M059J (cell line): Measurements from ENCODE around the gene DMD. TPM values are rescaled to one million over a fixed set of nuclear protein-coding genes. Genes with fewer than 3 reads are reported as not detected.

ENCODE experiments used
- DNase-seq: peaks from one replicate; pipeline ENCODE4 v3.0.0-alpha.2; 2012; ENCODE audit warnings: low read depth
- total RNA-seq: library from RNA; depleted of rRNA; stranded (reverse); fragments of >200 nt; shearing (Covaris generic); gene quantifications from 2 replicates; pipeline ENCODE4 v1.2.3, GENCODE V29; 2014

The DMD gene
- total RNA-seq, 1 experiment from 2014 or later, result 1.1 TPM

DNA sequence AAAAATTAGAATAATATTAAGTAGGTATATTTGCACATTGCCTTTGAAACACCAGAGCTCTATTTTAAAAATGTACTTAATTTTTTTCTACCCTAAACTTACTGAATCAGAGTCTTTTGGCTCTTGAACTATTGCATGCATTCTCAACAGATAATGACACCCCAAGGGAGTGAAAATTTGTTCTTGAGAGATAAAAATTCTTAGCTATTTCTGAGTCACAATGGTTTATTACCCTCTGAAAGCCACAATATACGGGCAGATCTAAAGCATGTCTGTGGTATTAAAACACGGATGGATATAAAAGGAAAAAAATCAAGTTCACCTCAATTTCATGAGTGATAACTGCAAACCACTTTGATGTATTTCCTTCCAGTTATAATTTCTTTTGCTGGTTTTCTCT lies 1503.2 kb downstream of the DMD start:
- peak; percentile 9 for DNase-seq

DNA sequence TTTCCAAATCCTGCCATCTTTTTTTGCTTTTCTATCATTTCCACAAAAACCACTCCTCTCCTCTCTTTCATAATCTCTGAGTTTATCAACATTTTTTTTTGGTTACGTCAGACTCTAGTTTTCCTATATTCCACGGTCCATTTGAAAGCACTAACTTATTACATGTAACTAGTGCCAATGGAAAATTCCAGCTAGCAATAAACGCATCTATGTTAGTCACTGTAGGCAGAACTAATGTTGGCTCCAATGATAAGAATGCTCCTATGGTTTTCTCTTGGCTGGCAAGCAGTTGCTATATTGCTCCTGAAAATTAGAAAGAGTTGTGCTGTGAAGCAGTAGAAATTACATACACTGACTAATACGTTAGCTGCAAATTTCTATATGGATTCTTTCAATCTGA lies 1504.9 kb downstream of the DMD start:
- DNase-seq, result peak; percentile 25

DNA sequence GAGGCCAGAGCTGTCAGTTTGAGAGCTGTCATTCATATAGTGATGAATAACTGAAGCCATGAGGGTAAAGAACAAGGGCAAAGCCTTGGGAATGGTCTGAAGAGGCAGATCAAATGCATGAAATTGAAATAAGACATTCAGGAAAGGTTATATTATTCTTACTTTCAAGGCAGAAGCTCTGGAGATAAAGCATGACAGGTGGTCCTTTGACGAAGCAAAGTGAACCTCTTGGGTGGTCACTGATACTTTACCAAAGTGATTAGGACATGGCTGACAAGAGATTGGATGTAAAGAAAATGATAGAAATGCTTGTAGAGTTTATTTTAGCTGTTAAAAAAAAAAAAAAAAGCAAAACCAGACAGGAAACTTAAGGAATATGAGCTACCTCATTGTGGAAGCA lies 1505.5 kb downstream of the DMD start:
- DNase-seq, result no peak

DNA sequence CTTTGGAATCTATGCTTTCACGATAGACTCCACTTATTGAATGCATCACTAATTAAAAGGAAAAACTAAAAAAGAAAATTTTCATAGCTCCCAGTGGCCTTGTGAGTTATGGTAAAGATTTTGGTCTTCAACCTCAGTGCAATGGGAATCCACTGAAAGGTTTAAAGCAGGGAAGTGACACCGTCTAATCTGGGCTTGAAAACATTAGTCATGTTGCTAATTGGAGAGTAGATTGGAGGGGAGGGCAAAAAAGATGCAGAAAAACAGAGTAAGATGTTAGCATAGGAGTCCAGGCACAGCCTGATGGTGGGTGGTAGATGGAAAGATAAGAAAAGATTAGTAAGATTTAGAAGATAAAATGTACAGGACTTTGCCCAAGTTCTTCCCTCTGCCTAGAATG lies 1506.4 kb downstream of the DMD start:
- no peak for DNase-seq

DNA sequence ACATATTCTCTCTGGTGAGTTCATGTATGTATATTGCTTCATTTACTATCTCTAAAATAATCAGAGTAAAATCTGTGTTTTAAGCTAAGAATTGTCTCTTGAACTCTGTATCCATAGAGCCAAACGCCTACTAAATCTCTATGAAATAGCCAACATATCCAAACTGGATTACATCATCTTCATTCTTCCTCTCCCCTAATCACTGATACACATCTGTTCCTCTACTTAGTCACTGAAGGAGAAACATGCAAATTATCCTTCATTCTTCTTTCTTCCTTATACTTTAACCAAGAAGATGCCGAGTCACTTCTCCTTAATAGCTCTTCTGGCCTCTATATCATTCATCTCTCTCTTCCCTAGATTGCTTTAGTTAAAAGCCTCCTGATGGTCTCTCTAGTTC lies 1509.1 kb downstream of the DMD start:
- no peak for DNase-seq

DNA sequence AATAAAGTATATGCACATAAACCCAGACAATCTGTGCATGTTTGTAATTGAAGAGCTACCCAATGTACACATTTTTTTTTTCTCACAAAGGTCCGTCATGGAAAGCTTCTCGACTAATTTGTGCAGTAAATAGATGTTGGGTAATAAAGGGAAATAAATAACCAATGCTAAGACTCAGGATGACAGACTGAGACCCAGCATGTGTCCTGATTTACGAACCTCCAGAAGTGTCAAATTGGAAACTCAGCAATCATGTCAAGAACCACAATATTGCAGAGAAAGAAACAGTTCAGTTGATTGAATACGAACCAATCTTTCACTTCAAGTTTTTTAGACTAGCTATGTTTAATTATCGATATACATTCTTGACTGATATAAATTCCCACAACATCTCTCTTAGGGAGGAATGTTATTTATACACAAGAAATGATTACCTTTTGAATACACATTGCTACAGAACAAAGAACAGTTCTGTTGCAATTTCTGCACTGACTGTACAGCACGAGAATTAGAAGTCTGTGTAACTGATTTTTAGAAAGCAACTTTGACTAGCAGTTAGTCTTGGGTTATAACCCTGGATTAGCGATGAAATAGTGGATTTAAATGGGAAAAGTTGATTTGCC lies 1513.9 kb downstream of the DMD start:
- DNase-seq, result no peak

DNA sequence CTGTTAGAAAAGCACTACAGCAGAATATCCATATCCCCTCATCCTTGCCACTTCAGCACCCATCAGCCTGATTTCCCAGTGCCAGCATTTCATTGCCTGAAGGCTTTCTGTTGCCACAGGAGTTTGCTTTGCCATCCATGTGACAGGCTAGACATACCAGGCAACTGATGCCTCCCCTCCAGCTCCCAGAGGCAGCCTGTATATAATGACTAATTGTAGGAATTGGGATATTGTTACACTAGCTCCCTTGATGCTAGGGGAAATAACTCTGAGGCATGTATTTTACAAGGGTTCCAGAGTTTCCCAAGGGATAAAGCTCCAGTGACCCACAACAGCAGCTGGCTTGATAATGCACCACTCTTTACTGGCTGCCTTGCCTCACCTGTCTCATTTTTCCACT lies 1531.5 kb downstream of the DMD start:
- DNase-seq, result peak; percentile 19

DNA sequence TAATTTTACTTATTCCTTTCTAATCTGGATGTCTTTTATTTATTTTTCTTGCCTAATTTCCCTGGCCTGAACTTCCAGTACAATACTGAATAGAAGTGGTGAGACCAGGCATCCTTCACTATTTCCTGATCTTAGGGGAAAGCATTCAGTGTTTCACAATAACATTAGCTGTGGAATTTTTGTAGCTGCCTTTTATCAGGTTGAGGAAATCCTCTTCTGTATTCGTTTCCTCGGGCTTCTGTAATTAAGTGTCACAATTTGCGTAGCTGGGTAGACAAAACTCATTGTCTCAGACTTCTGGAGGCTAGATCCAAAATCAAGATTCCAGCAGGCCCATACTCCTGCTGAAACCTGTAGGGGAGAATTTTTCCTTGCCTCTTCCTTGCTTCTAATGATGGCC lies 1541.1 kb downstream of the DMD start:
- no peak for DNase-seq

DNA sequence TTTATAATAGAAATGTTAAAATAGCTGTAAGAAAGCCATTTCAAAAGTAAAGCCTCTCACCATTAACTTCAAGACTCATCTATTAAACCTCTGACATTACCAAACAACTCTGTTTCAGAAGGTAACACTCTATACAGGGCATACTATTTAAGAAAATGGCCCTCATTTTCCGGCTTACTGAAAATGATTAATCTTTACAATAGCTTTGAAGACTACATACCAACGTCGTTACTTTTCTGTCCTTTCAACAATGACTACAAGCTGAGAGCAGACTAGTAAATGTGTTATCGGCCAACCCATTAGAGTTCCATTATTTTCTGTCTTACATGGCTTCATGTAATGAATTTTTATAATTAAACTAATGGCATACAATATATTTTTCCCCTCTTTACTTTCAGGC lies 1545.9 kb downstream of the DMD start:
- no peak for DNase-seq

DNA sequence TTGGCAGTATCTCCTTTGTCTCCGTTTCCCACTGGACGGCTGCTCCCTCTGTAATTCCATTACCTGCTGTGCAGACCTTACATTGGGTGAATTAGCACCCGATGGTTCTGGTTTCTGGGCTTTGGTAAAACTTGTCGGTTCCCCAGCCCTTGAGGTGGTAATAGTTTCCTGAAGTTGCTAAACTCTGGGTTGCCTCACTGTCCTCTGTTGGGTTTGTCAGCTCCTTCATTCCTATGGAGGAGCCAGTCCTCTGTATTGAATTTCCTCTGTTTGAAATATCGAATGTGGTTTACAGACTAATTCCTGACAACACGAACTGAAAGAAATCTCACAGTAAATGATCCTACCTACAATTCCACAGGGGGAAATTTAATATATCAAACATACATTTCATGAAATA lies 1548.2 kb downstream of the DMD start:
- DNase-seq, result no peak

DNA sequence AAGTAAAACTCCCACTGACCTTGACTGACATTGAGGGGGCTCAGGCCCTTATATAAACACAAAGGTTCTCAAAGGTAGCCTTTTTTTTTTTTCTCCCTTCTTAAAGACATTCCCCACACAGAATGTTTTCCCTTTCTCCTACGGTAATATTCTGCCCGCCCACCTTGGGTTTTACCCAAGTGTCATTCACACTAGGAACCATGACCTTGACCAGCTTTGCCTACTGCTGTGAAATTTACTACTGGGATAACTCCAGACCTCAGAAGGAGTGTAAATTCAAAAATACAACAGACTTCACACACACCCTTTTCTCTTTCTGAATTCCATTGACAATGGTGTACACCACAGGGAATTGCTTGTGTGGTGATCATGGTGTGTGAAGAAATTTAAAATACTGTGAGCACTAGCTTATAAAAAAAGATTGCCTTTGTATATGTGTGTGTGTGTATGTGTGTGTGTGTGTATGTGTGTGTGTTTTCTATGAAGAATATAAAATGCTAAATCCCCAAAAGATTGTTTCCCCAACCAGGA lies 1550.0 kb downstream of the DMD start:
- no peak for DNase-seq

DNA sequence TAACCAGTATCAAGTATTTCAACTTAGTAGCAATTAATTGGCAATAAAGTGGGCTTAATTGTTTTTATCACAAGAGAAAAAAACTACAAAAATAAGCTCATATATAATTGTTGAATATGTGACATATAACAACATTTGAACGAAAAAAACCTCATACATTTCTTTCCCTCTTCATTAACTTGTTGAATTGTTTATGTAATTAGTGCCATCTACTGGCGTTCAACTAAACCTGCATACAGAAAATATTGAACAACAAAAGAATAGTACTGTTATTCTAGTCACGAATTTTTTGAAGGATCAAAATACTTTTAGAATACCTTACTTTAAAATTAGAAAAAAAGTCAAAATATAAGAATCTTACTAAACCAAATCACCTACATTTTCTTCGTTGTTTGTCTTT lies 1553.0 kb downstream of the DMD start:
- peak; percentile 30 for DNase-seq

DNA sequence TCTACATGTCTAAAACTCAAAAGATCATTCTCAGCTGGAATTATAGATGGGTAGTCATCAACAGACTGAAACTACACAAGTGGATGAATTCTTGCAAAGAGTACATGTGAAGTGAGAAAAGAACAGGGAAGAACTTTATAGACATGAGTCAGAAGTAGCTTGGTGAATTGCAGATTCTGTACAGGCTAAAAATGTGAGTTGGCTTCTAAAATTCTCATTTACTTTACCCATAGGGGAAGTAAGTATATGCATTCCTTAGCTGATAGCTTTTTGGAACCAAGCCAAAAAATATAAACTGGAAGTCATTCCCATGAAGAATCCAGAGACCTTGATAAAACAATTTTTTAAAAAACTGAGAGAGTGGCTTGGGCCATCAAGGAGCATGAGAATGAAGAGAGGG lies 1555.3 kb downstream of the DMD start:
- peak; percentile 5 for DNase-seq

DNA sequence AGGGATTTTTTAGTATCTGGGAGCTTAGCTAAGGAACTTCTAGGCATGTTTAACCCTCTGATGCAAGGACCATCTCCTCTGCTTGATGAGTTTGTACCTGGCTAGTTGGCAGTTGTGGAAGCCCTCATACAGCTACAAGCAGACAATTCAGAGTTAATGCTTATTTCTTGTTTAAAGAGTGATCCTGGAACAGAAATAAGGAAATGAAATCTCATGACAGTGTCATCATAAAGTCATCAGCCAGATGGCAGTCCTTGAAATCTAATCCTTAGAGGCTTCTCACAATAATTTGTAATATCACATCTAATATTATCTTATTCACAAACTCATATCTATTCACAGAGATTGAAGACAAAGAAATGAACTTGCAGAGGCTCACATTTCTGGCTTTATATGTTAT lies 1557.9 kb downstream of the DMD start:
- no peak for DNase-seq

DNA sequence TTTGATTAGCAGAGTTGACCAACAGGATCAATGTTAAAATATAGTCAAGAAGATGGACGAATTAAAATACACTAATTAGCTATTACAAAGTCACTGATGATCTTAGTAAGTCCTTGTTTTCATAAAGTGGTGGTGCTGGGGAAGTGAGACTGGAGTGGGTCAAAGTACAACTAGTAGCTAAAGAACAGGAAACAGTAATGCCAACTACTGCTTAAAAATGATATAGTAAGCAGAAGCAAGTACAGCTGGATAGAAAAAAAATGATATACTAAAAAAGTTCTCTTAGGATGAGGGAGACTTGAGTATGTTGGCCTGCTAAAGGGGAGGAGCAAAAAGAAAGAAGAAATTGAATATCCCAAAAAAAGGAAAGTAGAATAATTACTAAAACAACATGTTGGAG lies 1558.7 kb downstream of the DMD start:
- DNase-seq, result no peak

DNA sequence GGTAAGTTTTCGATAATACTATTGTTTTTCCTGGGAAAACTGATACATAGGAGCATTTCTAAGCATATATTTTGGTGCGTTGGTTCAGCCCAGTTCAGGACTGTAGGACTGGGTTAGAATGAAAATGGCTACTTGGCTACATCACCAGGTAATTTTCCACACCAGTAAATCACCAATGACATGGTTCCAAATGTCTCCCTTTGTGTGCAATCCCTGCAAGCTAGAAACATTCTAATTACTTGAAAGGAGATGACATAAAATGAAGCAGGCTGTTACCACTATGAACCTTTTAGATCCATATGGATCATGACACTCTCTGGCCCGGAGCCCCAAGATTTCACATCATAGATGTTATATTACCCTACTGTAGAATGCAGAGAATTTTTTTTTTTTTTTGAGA lies 1562.1 kb downstream of the DMD start:
- DNase-seq, result no peak

DNA sequence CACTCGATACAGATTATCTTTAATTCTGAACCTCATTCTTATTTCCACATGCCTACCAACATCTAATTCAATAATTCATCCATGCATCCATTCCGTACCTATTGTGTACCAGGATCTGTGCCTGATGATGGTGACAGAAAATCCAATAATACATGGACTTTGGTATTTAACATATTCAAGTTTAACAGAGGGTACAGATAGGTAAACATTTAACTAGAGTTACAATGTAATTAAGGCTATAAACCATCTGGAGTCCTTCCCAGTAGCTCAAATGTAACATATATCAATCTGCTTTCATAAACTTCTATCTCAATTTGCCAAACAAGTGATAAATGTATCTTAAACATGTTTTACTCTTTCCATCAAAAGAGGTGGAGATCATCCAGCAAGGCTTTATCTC lies 1578.0 kb downstream of the DMD start:
- no peak for DNase-seq

DNA sequence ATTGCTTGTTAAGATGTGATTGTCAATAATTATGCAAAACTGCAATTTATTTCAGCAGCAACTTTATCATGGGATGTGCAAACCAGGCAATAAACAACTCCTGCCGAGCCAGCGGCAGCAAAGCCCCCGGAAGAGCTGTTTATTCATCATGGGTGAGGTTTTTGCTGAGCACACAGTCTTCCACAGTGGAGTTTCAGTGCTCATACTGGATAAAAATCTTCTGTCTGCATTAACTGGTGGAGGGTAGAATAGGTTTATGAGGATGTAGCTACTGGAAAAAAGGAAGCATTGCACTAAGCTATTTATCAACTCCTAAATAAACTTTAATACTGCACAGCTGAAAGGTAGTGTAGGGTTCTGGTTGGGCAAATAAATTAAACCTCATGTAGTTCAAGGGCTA lies 1582.2 kb downstream of the DMD start:
- DNase-seq, result no peak

DNA sequence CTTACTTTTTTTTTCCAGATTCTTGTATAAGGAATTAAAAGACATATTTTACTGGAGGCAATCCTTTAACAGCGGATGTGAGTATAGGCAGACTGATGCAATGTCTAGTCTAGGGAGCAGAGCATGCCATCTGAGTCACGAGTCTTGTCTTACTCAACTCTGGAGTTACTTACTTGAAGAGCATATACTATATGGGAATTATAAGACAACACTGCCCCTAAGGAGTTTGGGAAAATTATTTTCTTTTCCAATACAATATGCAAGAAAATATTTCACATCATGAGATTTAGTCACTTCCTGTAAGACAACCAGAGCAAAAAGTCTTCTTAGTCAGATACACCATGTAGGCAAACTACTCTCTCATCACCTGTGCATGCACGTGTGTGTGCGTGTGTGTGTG lies 1602.2 kb downstream of the DMD start:
- DNase-seq, result peak; percentile 46

DNA sequence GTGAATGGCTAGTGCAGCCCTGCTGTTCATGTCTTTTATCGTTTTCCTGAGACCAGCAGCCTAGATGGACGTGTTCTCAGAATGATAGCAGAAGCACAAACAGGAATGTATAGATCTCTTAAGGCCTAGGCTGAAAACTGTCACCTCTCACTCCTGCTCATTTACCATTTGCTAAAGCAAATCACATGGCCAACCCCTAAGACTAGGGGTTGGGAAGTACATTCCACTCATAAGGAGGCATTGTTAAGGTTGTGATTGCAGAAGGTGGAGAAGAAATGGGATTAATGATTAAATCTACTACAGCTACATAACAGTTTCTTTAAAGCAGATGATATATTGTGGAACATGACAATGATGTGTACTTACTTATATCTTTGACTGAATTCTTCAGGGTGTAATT lies 1602.7 kb downstream of the DMD start:
- DNase-seq, result no peak

DNA sequence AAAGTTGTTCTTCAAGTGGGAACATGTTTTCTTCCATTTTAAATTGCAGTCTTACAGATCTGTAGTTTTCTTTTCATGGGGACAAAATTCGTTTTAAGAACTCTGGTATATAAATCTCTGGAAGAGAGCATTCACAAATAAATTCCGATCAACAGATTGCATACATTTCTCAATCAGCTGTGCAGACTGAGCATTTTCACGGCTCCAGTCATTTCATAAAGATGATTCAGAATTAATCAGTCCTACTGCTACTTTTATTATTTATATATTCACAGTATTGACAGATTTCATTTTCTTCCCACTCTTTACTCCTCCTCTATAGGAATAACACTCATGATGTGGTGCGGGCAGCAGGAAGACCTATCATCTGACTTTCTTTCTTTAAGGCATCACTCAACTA lies 1604.6 kb downstream of the DMD start:
- DNase-seq, result no peak

DNA sequence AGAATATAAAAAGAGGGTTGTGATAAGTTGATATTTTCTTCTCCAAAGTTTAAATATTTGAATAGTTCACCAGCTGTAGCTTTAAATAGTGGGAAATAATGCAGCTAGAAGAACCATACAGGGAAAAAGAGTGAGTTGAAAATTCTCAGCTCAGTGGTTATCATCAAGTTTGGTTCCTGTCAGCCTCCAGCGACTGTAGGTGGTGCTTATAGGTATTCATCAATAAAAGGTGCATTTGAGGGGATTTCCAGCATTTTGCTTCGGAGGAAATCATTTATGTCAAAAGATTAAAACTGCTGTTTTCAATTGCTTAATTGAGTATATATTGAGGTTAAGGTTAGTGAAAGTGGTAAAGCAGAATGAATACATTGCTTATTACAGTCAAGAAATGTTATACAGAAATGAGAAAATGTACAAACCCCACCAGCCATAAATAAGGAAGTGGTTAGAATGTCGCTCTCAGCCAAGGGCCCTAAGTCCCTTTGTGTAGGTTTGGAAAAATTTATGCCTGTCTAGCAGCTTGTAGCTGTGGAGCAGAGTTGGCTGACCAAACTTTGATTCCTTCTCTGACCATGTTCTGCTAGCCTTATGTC lies 1606.6 kb downstream of the DMD start:
- DNase-seq, result no peak

DNA sequence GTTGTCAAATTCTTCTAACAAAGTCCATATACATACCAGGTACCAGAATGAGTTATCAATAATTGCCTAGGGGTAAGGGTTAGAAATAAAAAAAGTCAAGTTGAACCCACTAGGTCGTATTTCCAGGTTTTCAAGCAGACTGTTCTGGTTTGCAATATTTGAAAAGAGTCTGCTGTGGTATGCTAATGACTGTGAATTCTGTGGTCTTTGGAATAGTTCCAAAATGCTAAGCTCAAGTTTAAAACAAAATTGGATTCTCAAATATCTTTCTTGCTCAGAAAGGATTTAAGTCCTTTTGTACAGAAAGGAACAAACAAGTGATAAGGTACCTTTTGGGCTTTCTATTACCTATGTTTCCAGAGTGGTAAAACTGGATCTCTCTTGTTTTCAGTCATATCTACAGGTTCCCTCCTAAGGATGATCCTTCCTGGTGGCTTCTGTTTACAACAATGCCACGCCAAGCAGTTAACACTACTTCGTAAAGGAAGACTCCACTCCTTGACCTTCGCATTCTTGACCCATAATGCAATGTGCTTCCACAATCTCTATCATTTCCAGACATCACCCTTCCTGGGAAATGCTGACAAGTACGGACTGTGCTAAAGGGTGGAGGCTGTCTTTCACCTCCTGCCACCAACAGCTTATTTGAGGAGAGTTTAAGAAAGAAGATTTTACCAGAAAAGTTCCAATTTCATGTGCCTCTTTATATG lies 1607.8 kb downstream of the DMD start:
- peak; percentile 26 for DNase-seq
